Muscle of leg (tissue), 11 donors: ENCODE measurements around the gene ZNF516. TPM values are rescaled to one million over a fixed set of nuclear protein-coding genes. Genes with fewer than 3 reads are reported as not detected.

Experiments used
- DNase-seq: peaks from one replicate; pipeline ENCODE4 v3.0.0; 2013
- H3K27ac ChIP-seq: one replicate; pipeline ENCODE4 v1.5.1; 2013; ENCODE audit warnings: mild to moderate bottlenecking, low read length, control low read depth
- H3K27me3 ChIP-seq: one replicate; pipeline ENCODE4 v1.6.1; 2013; ENCODE audit warnings: low read length; ENCODE audit not compliant: control insufficient read depth, insufficient read depth
- H3K36me3 ChIP-seq: one replicate; pipeline ENCODE4 v1.6.1; 2013; ENCODE audit warnings: low read length; ENCODE audit not compliant: control insufficient read depth, insufficient read depth
- H3K4me1 ChIP-seq: one replicate; pipeline ENCODE4 v1.6.1; 2013; ENCODE audit warnings: low read length; ENCODE audit not compliant: control insufficient read depth, insufficient read depth
- H3K4me3 ChIP-seq: one replicate; pipeline ENCODE4 v1.5.1; 2013; ENCODE audit warnings: low read length, control low read depth
- H3K9me3 ChIP-seq: replicated peaks from 2 replicates; pipeline ENCODE4 v1.6.1; 2013; ENCODE audit warnings: low read depth, low read length; ENCODE audit not compliant: control insufficient read depth
- WGBS: methylation state at CpG from one replicate; pipeline ENCODE4 v1.1.5; 2013; ENCODE audit warnings: missing lambda C conversion rate; ENCODE audit not compliant: insufficient coverage; 5-methylcytosine and 5-hydroxymethylcytosine counted together
- polyA plus RNA-seq, 8 donors: library from polyadenylated mRNA; unstranded; fragments of 120-200 nt; gene quantifications; one replicate each; pipeline versions ENCODE4 v1.2.1 to v1.2.3, GENCODE V29; 2013; ENCODE audit warnings: inconsistent platforms in 1 of 8, low replicate concordance in 1 of 8; ENCODE audit not compliant: insufficient read length in 8 of 8, insufficient read depth in 1 of 8
- total RNA-seq: library from RNA; stranded (reverse); fragments of 120-200 nt; gene quantifications from one replicate; pipeline ENCODE4 v1.2.4, GENCODE V29; 2013

The ZNF516 gene
- total and polyA plus RNA-seq, 9 donors, result 26.6 to 52.9 (median 42.9) TPM

GRCh38 chr18:76317136-76317535 is 177.9 kb downstream of the ZNF516 start:
- no CpG with 5 or more reads among the region's 1 CpG for WGBS
- no peaks in the 10 kb centered on the region for H3K4me1 ChIP-seq
- no peaks in the 10 kb centered on the region for H3K36me3 ChIP-seq
- DNase-seq, result no peak
- no peaks in the 10 kb centered on the region for H3K9me3 ChIP-seq
- H3K27me3 ChIP-seq, result no peaks in the 10 kb centered on the region
- no peak overlapping the region for H3K4me3 ChIP-seq
- H3K27ac ChIP-seq, result no peak overlapping the region

- WGBS, result 90% methylated on average over 2 of the region's 5 CpGs
- H3K4me3 ChIP-seq, result no peak overlapping the region
- no peaks in the 10 kb centered on the region for H3K27me3 ChIP-seq
- no peak overlapping the region for H3K27ac ChIP-seq
- no peaks in the 10 kb centered on the region for H3K36me3 ChIP-seq
- peaks cover 4% of the 10 kb centered on the region for H3K4me1 ChIP-seq
- no peaks in the 10 kb centered on the region for H3K9me3 ChIP-seq
- DNase-seq, result no peak
Observed at GRCh38 chr18:76315722-76316230, 179.3 kb downstream of the ZNF516 start.

- H3K27ac ChIP-seq, result no peak overlapping the region
- H3K4me3 ChIP-seq, result no peak overlapping the region
- no peaks in the 10 kb centered on the region for H3K27me3 ChIP-seq
- peaks cover 8% of the 10 kb centered on the region for H3K4me1 ChIP-seq
- no peaks in the 10 kb centered on the region for H3K9me3 ChIP-seq
- no CpG with 5 or more reads among the region's 6 CpGs for WGBS
- no peak for DNase-seq
- no peaks in the 10 kb centered on the region for H3K36me3 ChIP-seq
Observed at GRCh38 chr18:76314496-76314895, 180.5 kb downstream of the ZNF516 start.

DNA sequence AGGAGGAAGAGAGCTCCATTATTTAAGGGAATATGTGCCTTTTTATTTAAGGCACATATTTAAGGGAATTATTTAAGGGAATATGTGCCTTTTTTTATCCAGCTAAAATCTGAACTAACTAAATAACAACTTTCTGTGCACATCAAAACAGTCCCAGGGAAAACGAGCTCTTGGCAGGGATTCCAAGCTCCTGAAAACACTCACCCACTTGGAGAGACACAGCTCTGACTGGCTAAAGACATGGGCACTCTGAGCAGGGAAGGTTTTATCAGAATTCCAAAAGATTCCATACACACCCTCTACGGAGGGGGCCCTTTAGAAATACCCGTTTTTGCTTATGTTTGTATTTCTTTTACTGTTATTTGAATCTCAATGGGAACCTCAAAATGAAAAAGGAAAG is 181.0 kb downstream of the ZNF516 start:
- peaks cover 8% of the 10 kb centered on the region for H3K4me1 ChIP-seq
- H3K27me3 ChIP-seq, result no peaks in the 10 kb centered on the region
- no CpG with 5 or more reads among the region's 3 CpGs for WGBS
- no peaks in the 10 kb centered on the region for H3K9me3 ChIP-seq
- H3K27ac ChIP-seq, result no peak overlapping the region
- peak; percentile 13 for DNase-seq
- H3K4me3 ChIP-seq, result no peak overlapping the region
- H3K36me3 ChIP-seq, result no peaks in the 10 kb centered on the region
